SW480 (cell line): ENCODE measurements around the gene DCP2.
A peak's percentile ranks its signal among the peaks of the same experiment; 100 is the strongest.

Experiments
- DNase-seq: peaks from one replicate; pipeline ENCODE4 v3.0.0-alpha.2; 2016; ENCODE audit warnings: low spot score

DCP2 gene

GRCh38 chr5:113047733-113048652 lies 71.4 kb downstream of the DCP2 start:
- no peak for DNase-seq

DNA sequence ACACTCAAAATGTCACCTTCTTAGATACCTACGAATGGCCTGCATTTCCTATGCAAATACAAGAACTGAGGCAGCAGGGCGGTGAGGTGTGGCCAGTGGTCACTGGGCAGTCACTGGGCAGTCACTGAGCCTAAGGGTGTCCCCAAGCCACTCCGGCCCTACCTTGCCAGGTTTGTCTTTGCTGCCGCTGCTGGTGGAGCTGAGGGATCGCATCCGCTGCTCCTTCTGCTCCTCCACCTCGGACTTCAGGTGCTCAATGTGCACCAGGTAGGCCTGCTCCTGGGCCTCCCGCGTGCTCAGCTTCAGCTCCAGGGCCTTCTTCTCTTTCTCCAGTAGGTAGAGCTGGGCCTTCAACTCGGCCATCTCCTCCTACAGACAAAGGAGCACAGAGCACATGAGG lies 72.3 kb downstream of the DCP2 start:
- no peak for DNase-seq

DNA sequence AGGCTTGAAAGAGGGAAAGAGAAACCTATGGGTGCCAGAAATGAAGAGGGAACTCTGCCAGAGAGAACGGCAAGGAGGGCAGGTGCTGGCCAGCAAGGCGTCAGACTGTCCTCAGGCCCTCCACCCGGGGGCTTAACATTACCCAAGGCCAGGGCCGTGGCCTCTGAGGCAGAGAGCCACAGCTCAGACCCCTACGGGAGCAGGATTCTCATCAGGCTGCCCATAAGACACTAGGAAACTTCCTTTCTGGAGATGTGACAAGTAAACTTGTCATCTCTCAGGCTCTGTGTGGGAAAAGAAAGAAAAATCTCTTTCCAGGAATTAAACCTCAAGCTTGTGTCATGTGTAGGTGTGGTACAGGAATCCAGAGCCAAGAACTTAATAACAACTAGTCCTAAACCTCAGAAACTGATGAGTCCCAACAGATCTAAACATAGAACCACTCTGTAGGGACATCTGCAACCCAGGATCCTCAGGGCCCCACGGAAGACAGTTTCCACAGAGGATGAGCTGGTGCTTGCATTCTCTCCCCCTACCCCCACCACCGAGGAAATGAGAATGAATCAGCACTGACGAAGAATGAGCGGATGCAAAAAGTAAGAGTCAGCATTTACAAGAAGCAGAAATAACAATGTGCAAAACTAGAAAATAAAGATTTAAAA lies 74.3 kb downstream of the DCP2 start:
- no peak for DNase-seq

- no peak for DNase-seq
Observed at GRCh38 chr5:113052041-113052795, 75.6 kb downstream of the DCP2 start.

DNA sequence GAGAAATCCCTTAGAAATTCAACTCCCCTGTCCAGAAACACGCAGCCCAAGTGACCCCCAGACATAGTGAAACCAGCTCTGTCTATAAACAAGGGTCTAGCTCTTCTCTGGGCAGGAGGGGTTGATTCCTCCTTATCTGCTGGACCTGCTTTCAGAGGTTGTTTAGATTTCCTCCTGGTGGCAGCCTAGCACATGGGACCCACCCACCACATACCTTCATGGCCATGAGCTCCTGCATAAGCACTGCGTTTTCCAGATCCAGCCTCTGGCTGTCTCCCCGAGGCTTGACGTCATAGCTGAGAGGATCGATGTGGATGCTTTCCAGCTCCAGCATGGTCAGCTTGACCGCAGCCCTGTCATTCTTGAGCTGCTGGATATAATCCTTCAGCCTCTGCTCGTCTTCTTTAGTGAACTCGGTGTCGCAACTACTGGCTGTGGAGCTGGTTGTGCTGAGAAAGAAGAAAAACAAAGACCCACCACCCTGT lies 77.0 kb downstream of the DCP2 start:
- no peak for DNase-seq

DNA sequence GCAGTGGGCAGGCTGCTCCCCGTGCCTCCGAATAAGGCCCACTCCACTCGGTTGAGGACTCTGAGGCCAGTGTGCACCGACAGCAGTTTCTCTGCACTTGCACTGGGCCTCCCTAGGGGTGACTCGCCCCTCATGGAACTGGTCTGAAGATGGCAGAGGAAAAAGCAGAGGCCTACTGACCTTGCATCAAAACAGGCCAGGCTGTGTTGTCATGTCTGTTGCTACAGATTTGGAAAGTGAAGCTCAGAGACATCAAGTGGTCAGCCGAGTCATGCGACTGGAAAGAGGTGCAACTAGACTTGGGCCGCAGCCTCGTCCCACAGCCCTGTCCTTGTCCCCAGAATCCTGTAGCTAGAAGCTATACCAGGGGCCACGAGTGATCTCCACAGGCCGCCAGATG lies 78.3 kb downstream of the DCP2 start:
- DNase-seq, result no peak

- DNase-seq, result no peak
Observed at GRCh38 chr5:113056988-113057387, 80.4 kb downstream of the DCP2 start.

- no peak for DNase-seq
Observed at GRCh38 chr5:113057557-113057984, 81.0 kb downstream of the DCP2 start.

GRCh38 chr5:113058269-113058668 lies 81.7 kb downstream of the DCP2 start:
- DNase-seq, result no peak

DNA sequence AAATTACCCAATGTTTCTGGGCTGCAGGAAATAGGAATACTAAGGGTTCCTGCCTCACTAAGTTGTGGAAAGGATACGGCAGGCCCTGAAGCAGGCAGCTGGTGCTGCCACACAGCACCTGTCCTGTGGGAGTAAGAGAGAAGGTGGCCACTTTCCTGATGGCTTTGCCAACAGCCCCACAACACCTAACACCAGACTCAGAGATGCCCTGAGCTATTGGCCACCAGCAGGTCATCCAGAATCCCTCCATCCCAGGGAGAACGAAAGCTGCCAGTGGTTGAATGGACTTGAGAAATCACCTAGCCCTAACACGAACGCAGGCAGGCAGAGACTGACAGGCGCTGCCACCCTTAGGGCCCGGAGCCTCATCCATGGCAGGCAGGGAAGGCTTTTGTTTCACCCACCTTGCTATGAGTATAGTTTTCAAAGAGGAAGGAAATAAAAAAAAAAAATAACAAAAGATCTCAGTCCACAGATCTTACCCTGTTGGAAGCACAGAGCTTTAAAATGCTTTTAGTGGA lies 82.2 kb downstream of the DCP2 start:
- DNase-seq, result no peak

GRCh38 chr5:113059232-113060040 lies 82.8 kb downstream of the DCP2 start:
- no peak for DNase-seq

GRCh38 chr5:113060408-113061025 lies 83.9 kb downstream of the DCP2 start:
- no peak for DNase-seq

DNA sequence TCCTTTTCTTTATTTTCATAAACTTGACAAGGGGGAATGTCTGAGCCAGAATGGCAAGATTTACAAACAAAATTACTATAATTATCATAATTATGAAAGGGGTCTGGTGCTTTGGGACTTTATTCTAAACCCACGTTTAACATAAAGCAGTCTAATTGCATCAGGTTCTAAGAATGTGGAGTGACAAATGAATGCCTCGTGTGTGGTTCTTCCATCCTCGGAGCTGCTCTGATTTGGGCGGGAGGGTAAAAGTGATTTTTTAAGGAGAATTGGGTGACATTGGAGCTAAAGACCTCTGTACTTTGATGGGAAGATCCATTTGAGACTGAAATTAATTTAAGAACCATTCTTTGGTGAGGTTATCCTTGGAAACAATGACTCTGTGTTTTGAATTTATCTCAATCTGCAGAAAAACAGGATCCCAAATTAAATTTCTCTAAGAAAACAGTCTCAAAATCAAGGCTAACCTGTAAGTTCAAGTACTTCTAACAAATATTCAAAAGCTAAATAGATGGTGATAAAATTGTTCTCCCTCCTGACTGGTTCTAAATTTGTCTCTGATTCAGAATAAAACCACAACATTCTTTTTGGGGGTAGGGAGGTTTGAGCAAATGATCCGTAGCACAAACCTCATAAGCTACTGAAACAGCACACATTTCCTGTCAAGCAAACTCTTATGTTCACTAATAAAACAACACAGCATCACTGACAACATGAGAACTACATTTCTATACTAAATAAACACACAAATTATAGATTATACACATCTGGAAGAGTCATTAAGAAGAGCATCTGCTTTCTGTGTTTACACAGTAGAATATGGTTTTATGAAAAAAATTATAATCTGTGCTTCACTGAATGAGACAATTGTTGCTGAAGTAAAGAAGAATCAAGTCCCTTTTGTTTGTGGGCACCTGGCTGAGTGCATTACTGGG lies 85.5 kb downstream of the DCP2 start:
- no peak for DNase-seq

DNA sequence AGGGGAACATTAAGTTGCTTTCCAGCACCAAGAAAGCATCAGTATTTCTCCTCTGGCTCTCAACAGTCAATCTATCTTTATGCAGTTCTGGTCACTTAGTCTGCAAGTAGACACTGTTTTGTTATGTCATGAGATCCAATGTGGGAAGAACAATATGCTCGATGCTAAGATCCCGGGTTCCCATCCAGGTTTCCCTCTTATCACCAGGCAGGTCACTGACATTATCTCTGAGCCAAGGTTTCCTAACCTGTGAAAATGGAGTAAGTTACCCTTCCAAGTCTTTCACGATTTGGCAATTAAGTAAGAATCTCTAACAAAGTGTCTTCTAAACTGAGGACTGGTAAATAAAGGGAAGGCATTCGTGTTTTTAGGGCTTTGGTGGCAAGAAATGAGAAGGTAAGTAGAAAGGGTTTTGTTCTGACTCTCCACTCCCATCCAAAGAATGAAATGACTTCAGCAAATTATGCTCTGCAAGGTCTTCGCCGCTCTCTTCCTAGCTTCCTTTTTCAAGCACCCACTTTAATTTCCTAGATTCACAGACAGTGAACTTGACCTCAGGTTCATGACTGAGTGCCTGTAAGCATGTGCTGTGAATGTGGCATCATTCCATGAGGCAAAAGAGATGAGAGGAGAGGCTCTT lies 86.4 kb downstream of the DCP2 start:
- no peak for DNase-seq

GRCh38 chr5:113063927-113064326 lies 87.3 kb downstream of the DCP2 start:
- no peak for DNase-seq

DNA sequence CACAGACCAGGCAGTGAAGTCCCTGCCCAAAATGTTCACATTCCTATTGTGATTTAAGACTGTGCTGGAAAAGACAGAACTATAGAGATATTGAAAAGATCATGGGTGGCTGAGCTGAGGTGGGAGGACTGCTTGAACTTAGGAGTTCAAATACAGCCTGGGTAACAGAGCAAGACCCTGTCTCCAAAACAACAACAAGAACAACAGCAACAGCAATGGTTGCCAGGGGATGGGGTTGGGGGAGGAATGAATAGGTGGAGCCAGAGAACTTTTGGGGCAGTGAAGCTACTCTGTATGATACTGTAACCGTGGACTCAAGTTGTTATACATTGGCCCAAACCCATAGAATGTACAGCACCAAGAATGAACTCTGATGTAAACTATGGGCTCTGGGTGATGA lies 88.2 kb downstream of the DCP2 start:
- DNase-seq, result no peak

- DNase-seq, result peak; percentile 51
Observed at GRCh38 chr5:113065626-113066025, 89.0 kb downstream of the DCP2 start.

DNA sequence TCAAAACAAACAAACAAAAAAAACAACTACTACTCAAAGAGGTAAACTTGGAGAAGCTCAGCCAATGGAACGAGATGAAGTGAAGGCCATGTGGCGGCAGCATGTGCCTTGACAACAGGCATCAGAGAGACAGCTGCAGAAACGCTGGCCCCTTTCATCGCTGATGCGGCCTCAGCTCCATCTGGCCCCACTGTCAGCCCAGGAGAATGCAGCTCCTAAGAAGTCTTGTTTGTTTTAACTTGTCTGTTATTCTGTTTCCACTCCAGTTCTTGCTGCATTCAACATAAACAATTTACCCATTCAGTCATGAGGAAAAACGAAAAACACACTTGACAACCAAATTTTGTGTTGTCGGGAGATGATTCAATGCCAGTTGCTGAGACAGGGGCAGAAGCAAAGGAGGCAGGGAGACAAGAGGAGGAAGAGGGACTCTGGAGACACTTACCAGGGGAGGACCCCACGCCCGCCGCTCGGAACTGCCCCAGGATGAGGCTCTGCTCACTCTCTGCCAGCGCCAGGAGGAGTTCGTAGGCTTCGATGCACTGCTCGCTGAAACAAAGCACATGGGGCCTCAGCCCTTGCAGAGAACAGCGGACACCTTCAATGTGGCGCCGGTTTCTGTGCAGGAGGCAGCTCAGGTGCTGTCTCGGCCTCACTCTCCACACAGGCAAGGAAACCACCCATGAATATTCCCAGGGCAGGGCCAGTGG lies 91.2 kb downstream of the DCP2 start:
- DNase-seq, result no peak

DNA sequence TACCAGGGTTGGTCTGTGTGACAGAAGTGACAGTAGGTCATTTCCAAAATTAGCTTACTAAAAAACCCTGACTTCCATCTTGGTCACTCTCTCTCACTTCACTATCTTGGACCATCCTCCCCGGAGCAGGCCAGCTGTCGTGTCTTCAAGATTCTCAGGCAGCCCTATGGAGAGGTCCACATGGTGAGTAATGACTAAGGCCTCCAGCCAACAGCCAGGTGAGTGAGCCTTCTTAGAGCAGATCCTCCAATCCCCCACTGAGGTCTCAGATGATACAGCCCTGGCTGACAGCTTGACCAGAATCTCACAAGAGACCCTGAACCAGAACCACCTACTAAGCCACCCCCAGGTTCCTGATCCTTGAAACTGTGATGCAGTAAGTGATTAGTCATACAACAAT lies 92.0 kb downstream of the DCP2 start:
- DNase-seq, result no peak
